Activated CD4-positive, alpha-beta memory T cell treated with anti-CD3 and anti-CD28 coated beads for 36 hours (primary cell): ENCODE results near the gene FKBP10. TPM values are rescaled to one million over a fixed set of nuclear protein-coding genes. Genes with fewer than 3 reads are reported as not detected.
"Not testable (repeated sequence)": the region's sequence is repeated elsewhere in the genome, so short reads cannot be mapped to it uniquely, and the experiment has no call there.

ENCODE experiments used
- CTCF ChIA-PET: fragments of 350-600 bp; sonication (Branson Sonifier 250); formaldehyde crosslinking; loops from one replicate; lab custom pipeline; 2021; ENCODE audit warnings: antibody characterized with exemption, inconsistent platforms; lab: Charles Lee
- POLR2A ChIA-PET: fragments of 350-600 bp; sonication (Branson Sonifier 250); formaldehyde crosslinking; loops from one replicate; lab custom pipeline; 2021; ENCODE audit warnings: antibody characterized with exemption; lab: Charles Lee
- DNase-seq: peaks from one replicate; pipeline ENCODE4 v3.0.0-alpha.2; 2020
- H3K27ac Mint-ChIP-seq: one replicate; pipeline ENCODE4 v1.8.0; 2021; ENCODE audit warnings: mixed read lengths
- H3K27me3 Mint-ChIP-seq: one replicate; pipeline ENCODE4 v1.8.0; 2021; ENCODE audit warnings: mixed read lengths
- H3K36me3 Mint-ChIP-seq: one replicate; pipeline ENCODE4 v1.8.0; 2021; ENCODE audit warnings: mixed read lengths
- H3K4me1 Mint-ChIP-seq: one replicate; pipeline ENCODE4 v1.8.0; 2021; ENCODE audit warnings: low read depth, mixed read lengths
- H3K4me3 Mint-ChIP-seq: one replicate; pipeline ENCODE4 v1.8.0; 2021; ENCODE audit warnings: mild to moderate bottlenecking, mixed read lengths
- H3K9me3 Mint-ChIP-seq: one replicate; pipeline ENCODE4 v1.8.0; 2021; ENCODE audit warnings: mixed read lengths
- intact Hi-C: fragments of 100-400 bp; cut with micrococcal nuclease; formaldehyde crosslinking; loops from one replicate; pipeline ENCODE4 v1.15.1; 2023
- total RNA-seq, 2 experiments: library from RNA; stranded (reverse); gene quantifications; one replicate each; pipeline ENCODE4 v1.2.3, GENCODE V29; 2021

FKBP10 gene
- total RNA-seq, 2 experiments from 2014 or later, result 0.76 to 1.4 TPM

DNA sequence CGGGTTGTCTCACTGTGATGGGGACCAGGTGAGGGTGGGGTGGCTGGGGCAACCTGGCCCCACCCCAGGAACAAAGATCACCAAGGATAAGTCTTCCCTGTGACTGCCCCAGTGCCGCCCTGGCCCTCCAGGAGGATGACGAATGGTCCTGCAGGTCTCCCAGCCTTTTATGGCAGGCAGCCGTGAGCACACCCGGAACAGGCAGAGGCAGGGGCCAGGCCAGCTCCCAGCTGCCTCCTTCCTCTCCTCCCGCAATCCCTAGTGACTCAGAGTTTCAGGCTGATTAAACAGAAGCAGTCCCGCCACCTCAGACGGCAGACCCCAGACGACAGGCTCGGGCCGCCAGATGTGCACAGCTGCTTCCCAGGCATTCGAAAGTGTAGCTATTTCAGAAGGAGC is 39.6 kb upstream of the FKBP10 start:
- Mint-ChIP-seq H3K4me3 (no peak overlapping the region), H3K4me1 (no peaks in the 10 kb centered on the region), H3K9me3 (no peaks in the 10 kb centered on the region), H3K27me3 (peaks cover 6% of the 10 kb centered on the region), H3K27ac (no peak overlapping the region), H3K36me3 (no peaks in the 10 kb centered on the region)
- CTCF ChIA-PET, result interaction anchor here (1.1 kb wide), 1 partner anchor 13 kb away, joined by 4 read pairs; the partner anchor contains the start of gene JUP
- no peak for DNase-seq
- intact Hi-C loops, result no loop called here
- POLR2A ChIA-PET, result no interaction called here

DNA sequence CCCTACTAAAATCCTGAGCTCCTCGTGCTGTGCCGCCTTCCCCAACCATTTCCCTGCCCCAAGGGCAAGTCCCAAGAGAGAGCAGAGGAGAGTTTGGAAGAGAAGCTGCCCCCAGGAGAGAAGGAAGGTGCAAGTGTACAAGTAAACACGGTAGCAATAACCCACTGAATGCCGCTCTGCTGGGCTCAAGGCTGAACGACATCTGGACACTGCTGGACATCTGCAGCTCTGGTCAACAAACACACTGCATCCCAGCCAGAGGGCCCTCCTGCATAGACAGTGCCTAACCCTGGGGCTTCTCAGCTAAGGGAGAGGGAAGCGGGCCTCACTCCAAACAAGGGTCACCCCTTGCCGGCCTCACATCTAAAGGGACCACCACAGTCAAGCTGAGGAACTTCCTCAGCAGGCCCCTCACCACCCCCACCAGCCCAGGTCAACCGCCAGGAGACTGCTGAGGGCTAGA is 39.0 kb upstream of the FKBP10 start:
- Mint-ChIP-seq H3K36me3 (no peaks in the 10 kb centered on the region), H3K27ac (no peak overlapping the region), H3K27me3 (peaks cover 6% of the 10 kb centered on the region), H3K9me3 (no peaks in the 10 kb centered on the region), H3K4me1 (no peaks in the 10 kb centered on the region), H3K4me3 (no peak overlapping the region)
- CTCF ChIA-PET, result interaction anchor here (1.1 kb wide), 1 partner anchor 13 kb away, joined by 4 read pairs; the partner anchor contains the start of gene JUP
- POLR2A ChIA-PET, result no interaction called here
- no peak for DNase-seq
- intact Hi-C loops, result no loop called here

DNA sequence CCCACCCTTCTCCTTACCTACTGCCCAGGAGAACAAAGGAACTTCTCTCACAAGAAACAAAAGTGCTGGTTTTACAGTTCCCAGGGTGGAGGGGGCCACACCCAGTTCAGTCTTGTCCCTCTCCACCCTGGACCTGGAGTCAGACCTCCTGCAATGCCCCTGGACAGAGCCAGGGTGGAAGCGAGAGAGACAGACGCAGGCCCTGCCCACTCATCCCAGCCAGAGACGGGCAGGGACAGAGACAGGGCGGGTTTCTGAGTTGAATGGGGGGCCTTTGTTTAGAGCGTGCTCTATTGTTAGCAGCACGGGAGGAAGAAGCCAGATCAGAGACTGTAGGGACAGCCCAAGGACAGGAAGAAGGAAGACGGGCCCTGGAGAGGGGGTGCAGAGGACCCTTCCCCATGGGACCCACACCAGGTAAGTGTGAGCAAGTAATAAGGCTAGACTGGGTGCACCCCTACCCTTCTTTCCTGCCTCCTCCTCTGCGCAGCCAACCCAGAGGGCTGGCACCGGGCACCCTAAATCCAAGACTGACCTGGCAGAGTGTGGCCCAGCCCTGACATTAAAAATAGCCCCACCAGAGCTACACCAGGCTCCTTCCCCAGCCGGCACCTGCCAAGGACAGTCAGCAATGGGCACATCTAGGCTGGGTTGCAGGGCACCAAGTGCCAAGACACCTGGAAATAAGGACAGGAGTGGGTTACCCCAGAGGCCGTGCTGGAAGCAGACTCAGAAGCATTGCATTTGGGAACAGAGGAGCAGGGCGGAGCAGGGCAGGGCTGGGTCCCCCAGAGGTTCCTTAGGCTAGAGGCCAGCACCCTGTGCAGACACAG is 37.2 kb upstream of the FKBP10 start:
- CTCF ChIA-PET, result no interaction called here

DNA sequence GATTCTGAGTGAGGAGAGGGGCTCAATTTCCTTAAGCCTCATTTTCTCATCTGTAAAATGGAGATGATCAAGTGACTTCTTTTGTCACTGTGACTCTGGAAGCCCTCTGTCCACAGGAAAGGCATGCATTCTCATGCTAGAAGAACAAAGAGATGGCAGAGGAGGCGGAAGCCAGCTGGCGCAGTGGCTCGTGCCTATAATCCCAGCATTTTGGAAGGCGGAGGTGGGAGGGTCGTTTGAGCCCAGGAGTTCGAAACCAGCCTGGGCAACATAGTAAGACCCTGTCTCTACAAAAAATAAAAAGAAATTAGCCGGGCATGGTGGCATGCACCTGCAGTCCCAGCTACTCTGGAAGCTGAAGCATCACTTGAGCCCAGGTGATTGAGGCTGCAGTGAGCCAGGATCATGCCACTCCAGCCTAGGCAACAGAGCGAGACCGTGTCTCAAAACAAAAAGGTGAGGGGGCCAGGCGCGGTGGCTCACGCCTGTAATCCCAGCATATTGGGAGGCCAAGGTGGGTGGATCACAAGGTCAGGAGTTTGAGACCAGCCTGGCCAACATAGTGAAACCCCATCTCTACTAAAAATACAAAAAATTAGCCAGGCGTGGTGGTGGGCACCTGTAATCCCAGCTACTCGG is 36.4 kb upstream of the FKBP10 start:
- CTCF ChIA-PET, H3K27ac Mint-ChIP-seq, DNase-seq, intact Hi-C loops, H3K4me1 Mint-ChIP-seq, H3K36me3 Mint-ChIP-seq, H3K27me3 Mint-ChIP-seq, H3K4me3 Mint-ChIP-seq, POLR2A ChIA-PET, H3K9me3 Mint-ChIP-seq: not testable (repeated sequence)

More for the DNA sequence above, 37.2 kb upstream of the FKBP10 start:
- DNase-seq, result no peak
- POLR2A ChIA-PET, result no interaction called here
- Mint-ChIP-seq H3K4me1 (no peaks in the 10 kb centered on the region), H3K36me3 (no peaks in the 10 kb centered on the region), H3K27ac (no peak overlapping the region), H3K27me3 (peaks cover 6% of the 10 kb centered on the region), H3K4me3 (no peak overlapping the region), H3K9me3 (no peaks in the 10 kb centered on the region)
- intact Hi-C loops, result no loop called here

DNA sequence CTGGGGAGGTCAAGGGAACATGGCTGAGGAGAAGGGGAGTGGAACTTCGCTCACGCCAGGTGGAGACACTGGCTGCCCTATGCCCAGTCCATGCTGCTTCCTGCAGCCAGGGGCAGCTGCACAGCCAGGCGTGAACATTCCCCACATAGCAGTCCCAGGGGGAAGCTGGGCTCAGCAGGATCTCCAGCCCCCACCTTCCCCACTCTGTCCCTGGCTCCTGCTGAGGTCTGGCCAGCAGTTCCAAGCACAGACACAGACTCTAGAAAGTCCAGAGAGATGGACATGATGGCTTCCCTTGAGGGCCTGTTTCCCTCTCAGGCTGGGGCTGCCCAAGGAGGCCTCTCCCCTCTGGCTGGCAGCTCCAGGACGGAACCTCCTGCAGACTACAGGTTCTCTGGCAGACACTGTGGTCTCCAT is 35.6 kb upstream of the FKBP10 start:
- H3K9me3 Mint-ChIP-seq, result no peaks in the 10 kb centered on the region
- H3K27me3 Mint-ChIP-seq, result peaks cover 13% of the 10 kb centered on the region
- no peaks in the 10 kb centered on the region for H3K4me1 Mint-ChIP-seq
- POLR2A ChIA-PET, result no interaction called here
- no peaks in the 10 kb centered on the region for H3K36me3 Mint-ChIP-seq
- no peak for DNase-seq
- intact Hi-C loops, result no loop called here
- H3K4me3 Mint-ChIP-seq, result no peak overlapping the region
- no peak overlapping the region for H3K27ac Mint-ChIP-seq
- CTCF ChIA-PET, result interaction anchor here (1.7 kb wide), 1 partner anchor 24 kb away, joined by 5 read pairs; no protein-coding TSS in a partner anchor

DNA sequence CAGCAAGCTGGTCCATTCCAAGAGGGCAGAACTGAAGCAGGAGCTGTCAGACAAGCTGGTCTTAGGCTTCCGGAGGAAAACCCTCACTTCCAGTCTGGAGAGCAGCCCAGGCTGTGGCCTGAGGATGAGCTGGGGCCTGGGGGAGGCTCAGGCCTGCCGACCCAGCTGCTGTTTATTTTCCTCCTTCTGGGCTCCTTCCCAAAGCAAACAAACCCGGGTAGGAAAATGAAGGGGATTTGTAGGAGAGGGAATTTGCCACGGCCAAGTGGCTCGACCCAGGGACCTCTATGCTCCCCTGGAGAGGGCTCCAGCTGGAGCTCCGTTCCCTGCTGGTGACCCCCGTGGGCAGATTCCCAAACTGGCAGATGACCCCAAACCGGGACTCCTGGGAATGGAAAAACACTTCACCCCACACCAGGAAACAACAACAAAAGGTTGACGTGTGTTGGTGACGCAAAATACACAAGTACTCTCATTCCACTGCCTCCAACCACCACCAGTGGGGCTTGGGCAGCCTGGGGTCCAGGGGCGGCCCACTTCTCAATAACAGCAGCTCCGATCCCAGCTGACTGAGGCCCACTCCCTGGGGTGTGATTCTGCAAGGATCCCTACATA is 35.1 kb upstream of the FKBP10 start:
- POLR2A ChIA-PET, result no interaction called here
- H3K36me3 Mint-ChIP-seq, result no peaks in the 10 kb centered on the region
- CTCF ChIA-PET, result interaction anchor here (1.0 to 1.7 kb wide), 2 partner anchors 9 to 24 kb away, joined by 3 to 5 read pairs; partner anchors contain the start of gene JUP
- H3K27ac Mint-ChIP-seq, result no peak overlapping the region
- intact Hi-C loops, result no loop called here
- peaks cover 12% of the 10 kb centered on the region for H3K27me3 Mint-ChIP-seq
- no peaks in the 10 kb centered on the region for H3K4me1 Mint-ChIP-seq
- no peaks in the 10 kb centered on the region for H3K9me3 Mint-ChIP-seq
- no peak overlapping the region for H3K4me3 Mint-ChIP-seq
- no peak for DNase-seq

DNA sequence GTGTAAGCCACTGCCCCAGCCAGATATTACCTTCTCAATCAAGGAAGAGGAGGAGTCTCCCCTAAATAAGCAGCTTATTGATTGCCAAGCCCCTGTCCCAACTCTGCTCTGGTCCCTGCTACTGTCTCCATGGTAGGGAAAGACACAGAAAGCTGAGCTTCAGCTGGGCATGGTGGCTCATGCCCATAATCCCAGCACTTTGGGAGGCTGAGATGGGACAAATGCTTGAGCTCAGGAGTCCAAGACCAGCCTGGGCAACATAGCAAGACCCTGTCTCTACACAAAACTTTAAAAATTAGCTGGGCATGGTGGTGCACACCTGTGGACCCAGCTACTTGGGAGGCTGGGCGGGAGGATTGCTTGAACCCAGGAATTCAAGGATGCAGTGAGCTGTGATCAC is 32.9 kb upstream of the FKBP10 start:
- Mint-ChIP-seq H3K27ac (no peak overlapping the region), H3K4me3 (no peak overlapping the region), H3K36me3 (no peaks in the 10 kb centered on the region), H3K27me3 (peaks cover 18% of the 10 kb centered on the region), H3K4me1 (peaks cover 1% of the 10 kb centered on the region), H3K9me3 (no peaks in the 10 kb centered on the region)
- intact Hi-C loops, result no loop called here
- CTCF ChIA-PET, result no interaction called here
- POLR2A ChIA-PET, result interaction anchor here (1.0 kb wide), 1 partner anchor 30 kb away, joined by 5 read pairs; no protein-coding TSS in a partner anchor
- DNase-seq, result no peak

DNA sequence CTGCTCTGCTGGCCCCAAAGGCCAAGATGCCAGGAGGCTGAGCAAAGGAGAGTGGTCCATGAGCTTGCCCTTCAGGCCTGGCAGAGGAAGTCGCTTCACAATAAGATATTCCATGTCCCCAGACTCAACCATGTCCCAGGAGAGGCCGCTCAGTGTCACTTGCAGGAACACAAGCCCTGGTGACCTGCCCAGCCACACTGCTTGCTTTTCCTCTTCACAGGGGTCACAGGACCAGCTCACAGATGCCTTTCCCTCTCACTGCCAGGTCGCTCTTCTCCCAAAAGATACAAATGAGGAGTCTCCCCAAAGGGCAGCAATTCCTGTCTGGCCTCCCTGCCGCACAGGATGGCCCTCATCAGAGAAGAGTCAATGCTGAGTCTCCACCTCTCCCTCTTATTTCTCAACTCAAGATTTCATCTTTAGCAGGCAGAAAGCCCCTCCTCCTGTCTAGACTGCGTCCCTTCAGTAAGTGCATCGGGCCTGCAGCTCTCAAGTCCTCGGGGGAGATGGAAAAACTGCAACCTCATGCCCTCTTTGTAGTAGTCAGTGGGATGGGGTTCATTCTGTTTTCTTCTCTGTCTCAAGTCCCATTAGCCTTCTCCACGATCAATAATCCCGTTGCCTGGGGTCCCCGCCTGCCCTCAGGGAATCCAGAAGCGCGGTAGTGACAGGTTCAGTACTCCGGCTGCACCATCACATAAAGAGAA is 31.2 kb upstream of the FKBP10 start:
- ChIA-PET CTCF (no interaction called here), POLR2A (no interaction called here)
- no peak for DNase-seq
- Mint-ChIP-seq H3K4me1 (peaks cover 4% of the 10 kb centered on the region), H3K9me3 (no peaks in the 10 kb centered on the region), H3K27me3 (peaks cover 18% of the 10 kb centered on the region), H3K27ac (no peak overlapping the region), H3K4me3 (no peak overlapping the region), H3K36me3 (no peaks in the 10 kb centered on the region)
- intact Hi-C loops, result no loop called here

DNA sequence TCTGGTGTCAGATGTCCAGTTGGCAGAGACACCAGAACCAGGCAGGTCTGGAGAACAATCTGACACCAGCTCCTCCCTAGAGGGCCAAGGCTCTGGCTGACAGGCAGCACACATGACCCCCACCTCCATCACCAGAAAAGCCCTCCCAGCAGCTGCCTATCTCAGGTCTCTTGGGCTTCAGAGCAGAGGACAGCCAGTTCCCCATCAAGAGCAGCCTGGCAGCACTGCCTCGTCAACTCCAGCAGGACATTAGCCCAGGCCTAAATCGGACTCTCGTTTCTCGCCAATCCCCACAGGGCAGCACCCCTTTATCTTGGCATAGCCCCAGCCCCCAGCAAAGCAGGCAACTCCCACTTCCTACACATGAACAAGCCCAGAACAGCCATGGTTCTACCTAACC is 30.7 kb upstream of the FKBP10 start:
- DNase-seq, result no peak
- H3K27ac Mint-ChIP-seq, result no peak overlapping the region
- POLR2A ChIA-PET, result no interaction called here
- peaks cover 8% of the 10 kb centered on the region for H3K4me1 Mint-ChIP-seq
- no peaks in the 10 kb centered on the region for H3K9me3 Mint-ChIP-seq
- no peak overlapping the region for H3K4me3 Mint-ChIP-seq
- CTCF ChIA-PET, result no interaction called here
- intact Hi-C loops, result no loop called here
- no peaks in the 10 kb centered on the region for H3K36me3 Mint-ChIP-seq
- H3K27me3 Mint-ChIP-seq, result peaks cover 18% of the 10 kb centered on the region

DNA sequence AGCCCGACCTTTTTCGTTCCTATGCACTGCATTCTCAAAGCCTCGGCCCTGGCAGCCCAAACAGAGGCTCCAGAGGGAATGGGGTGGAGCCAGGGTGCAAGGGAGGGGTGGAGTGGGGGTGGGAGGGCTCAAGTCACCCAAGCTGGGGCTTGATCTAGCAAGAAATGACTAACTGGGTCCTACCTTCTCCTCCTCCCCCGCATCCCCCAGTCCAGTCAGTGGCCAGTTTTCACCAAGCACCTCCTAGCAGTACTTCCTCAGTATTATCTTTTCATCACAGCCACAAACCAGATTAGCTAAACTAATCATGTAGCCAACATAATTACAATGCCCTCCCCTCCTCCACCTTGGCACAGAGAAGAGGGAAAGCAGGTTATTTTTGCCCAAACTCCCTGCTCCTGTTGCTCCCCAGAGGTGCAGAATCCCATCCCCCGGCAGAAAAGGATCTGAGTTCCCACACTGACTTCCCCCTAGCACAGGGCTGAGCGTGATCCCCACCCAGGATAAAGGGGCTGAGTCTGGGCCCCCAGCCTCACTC is 28.5 kb upstream of the FKBP10 start:
- Mint-ChIP-seq H3K4me3 (no peak overlapping the region), H3K36me3 (no peaks in the 10 kb centered on the region), H3K27me3 (peaks cover 20% of the 10 kb centered on the region), H3K9me3 (no peaks in the 10 kb centered on the region), H3K4me1 (peaks cover 12% of the 10 kb centered on the region), H3K27ac (no peak overlapping the region)
- POLR2A ChIA-PET, result no interaction called here
- intact Hi-C loops, result no loop called here
- DNase-seq, result no peak
- CTCF ChIA-PET, result no interaction called here

DNA sequence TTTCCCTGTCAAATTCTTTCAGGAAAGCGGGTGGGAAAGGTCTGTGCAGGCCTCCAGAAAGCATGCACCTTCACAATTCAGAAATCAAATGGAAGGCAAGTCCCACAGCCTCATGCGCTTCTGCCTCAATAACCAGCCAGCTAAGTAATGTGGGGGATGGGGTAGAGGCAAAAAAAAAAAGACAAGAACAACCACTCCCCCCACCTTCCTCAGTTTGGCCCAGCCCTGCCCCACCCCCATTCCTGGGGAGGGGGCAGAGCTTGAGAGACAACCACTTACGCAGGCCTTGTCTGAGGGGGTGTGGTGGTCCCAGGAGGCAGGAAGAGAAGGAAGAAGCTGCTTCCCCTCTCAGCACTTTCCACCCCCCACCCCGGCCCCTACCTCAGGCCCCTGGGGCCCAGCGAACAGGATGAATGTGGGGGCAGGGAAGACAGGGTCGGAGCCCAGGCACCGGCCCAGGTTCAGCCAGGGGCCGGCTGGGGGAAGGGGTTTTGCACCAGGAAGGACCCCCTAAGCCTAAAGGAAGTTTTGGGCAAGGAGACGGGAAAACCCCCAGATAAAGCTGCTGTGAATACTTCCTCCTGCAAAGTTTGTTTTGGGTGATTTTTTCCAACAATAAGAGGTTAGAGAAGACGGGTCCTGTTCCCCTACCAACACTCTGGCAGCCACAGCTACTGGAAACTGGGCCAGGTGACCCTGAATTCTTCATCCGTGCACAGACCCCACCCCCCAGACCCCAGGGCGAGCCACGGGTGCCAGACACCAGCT is 27.5 kb upstream of the FKBP10 start:
- no peaks in the 10 kb centered on the region for H3K9me3 Mint-ChIP-seq
- H3K36me3 Mint-ChIP-seq, result no peaks in the 10 kb centered on the region
- CTCF ChIA-PET, result interaction anchor here (1.0 to 2.8 kb wide), 4 partner anchors 9 to 89 kb away, joined by 3 to 20 read pairs (median 8); no protein-coding TSS in a partner anchor
- no peak overlapping the region for H3K4me3 Mint-ChIP-seq
- peaks cover 20% of the 10 kb centered on the region for H3K27me3 Mint-ChIP-seq
- intact Hi-C loops, result no loop called here
- H3K4me1 Mint-ChIP-seq, result peaks cover 12% of the 10 kb centered on the region
- POLR2A ChIA-PET, result interaction anchor here (1.1 kb wide), 1 partner anchor 27 kb away, joined by 4 read pairs; the partner anchor contains the start of gene P3H4
- H3K27ac Mint-ChIP-seq, result no peak overlapping the region
- no peak for DNase-seq
